Mesenteric fat pad (tissue), 1 donor: Measurements from ENCODE around the gene FRAS1. TPM values are rescaled to one million over a fixed set of nuclear protein-coding genes. Genes with fewer than 3 reads are reported as not detected.
"Not testable (repeated sequence)": the region's sequence is repeated elsewhere in the genome, so short reads cannot be mapped to it uniquely, and the experiment has no call there.

ENCODE experiments used
- DNase-seq: peaks from one replicate; pipeline ENCODE4 v3.0.0-alpha.2; 2020; ENCODE audit warnings: low spot score
- total RNA-seq: library from RNA; stranded (reverse); fragmentation: NEBNext Ultra II Directional; extraction: Animal tissue kit (Norgen Biotek cat#: 25700); gene quantifications from one replicate; pipeline ENCODE4 v1.2.1, GENCODE V29; 2021
- donor health status: DM: yes; HTN: yes; CAD: no.

FRAS1 gene
- total RNA-seq, 1 donor from 2014 or later: 4.3 TPM

- no peak for DNase-seq
These were observed 153.7 kb downstream of the FRAS1 start for GRCh38 chr4:78210694-78211410.

DNA sequence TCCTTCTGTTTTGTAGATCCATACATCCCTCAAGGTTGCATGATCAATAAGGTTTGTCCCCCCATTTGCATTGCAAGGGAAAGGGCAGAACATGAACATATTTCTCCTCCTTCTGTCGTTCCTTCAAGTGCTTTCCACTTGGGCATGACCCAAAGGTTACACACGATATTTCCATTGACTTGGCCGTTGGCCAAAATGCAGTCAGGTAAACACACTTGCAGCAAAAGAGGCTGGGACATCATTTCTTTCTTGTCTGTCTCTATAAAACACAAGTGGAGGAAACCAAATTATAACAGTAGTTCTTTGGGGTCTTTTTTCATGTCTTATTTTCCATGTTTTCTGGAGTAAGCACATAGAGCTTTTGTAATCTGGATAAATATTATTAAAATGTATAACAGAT is 156.1 kb downstream of the FRAS1 start:
- no peak for DNase-seq

DNA sequence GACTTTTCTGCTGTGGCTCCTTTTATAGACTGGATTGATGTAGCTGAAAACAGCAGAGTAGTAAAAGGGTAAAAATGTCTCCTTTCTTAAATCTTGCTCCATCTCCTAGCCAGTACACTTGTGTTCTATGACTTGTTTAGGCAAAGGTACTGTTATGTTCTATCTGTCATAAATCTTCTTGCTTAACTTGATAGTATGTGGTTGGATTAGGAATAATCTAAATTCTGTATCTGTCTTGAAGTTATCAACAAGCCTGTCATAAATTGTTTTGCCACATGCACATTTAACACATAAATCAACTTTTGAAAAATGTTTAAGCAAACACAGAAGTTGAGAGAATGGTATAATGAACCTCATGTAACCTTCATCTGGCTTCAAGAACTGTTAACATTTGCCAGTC is 157.0 kb downstream of the FRAS1 start:
- no peak for DNase-seq

DNA sequence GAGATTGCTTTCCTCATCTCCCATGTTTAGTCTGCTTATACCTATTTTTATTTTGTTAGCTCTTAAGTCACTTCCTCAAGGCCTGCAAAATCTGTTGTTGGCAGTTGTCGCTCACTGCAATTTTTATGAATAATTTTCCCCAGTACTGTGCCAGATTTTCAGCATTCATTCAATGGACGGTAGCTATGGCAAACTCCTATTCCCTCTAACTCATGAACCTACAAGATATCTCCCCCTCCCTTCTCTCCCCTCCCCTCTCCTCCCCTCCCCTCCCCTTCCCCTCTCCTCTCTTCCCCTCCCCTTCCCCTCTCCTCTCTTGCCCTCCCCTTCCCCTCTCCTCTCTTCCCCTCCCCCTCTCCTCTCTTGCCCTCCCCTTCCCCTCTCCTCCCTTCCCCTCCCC is 160.4 kb downstream of the FRAS1 start:
- no peak for DNase-seq

DNA sequence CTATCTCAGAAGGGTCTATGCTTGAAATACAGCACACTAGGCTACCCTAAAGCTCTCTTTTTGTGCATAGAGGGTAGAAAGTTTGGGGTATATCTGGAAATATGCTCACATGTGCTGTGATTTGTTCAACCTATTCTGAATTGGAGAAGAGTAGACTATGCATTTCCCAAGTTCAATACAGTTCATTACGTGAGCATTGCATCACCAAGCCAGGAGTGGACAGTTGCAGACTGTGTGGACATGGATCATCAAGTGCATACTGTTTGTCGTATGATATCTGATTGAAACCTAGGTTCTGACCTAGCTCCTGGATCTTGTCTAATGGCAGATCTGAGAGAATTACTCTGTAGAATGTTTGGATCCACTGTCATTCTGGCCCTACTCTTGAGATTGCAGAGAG is 161.1 kb downstream of the FRAS1 start:
- DNase-seq: no peak

DNA sequence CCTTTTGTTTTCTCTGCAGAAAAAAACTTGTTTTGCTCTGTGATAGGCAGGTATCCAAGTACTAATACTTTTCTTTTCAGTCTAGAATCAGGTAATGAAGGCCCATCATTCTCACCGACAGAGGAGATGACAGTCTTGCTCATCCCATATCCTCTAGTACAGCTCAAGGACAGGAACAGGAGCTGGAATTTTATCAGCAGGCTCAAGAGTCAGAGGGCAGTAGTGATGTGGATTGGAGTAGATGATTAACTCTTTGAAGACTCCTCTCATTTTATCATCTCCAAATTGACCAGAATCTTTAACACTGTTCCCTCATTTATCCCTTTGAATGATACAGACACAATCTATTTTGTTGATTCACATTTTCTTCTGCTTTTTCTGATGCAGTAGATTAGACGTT is 162.7 kb downstream of the FRAS1 start:
- no peak for DNase-seq

DNA sequence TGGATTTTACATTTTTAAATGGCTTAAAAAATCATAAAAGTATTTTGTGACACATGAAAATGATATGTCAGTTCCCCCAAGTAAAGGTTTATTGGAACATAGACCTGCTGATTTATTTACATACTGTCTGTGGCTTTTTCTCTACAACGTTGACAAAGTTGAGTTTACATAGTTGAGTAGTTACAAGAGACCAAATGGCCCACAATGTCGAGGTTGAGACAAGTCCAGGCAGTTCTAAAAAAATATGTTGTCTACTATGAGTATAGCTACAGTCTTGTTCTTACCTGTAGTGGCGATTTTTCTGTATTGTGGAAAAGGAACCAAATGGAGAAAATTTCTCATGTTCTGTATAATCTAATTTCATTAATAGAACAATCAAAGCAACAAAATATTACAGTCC is 163.2 kb downstream of the FRAS1 start:
- no peak for DNase-seq

DNA sequence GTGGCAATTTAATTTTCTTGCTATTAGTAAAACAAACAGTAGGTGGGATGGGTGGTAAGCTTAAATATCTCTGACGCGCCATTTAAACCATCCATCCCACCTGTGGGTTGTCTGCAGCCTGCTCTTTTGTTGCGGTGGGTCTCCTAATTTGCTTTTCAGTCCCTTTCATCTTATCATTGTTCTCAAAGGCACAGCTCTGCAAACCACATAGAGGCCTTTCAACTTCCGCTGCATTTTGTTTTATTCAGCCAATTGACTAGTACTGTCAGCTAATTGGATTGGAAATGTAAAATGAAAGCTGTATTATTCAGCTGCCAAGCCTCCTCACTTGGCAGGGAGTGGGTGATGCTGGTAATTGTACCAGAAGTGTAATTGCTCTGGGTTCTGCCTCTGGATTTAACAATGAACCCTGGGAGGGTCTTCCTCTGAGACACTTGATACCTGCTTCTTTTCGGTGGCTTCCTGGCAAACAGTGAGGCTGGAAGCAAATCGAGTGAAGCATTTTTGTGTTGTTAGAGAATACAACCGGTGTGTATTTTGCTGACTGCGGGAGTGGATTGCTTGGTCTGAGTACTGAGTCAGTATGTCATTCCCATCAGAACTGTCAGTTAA is 165.6 kb downstream of the FRAS1 start:
- no peak for DNase-seq

GRCh38 chr4:78225236-78225635 is 168.1 kb downstream of the FRAS1 start:
- no peak for DNase-seq

- DNase-seq: no peak
These were observed 169.2 kb downstream of the FRAS1 start for GRCh38 chr4:78226279-78226678.

GRCh38 chr4:78227411-78228057 is 170.4 kb downstream of the FRAS1 start:
- no peak for DNase-seq

DNA sequence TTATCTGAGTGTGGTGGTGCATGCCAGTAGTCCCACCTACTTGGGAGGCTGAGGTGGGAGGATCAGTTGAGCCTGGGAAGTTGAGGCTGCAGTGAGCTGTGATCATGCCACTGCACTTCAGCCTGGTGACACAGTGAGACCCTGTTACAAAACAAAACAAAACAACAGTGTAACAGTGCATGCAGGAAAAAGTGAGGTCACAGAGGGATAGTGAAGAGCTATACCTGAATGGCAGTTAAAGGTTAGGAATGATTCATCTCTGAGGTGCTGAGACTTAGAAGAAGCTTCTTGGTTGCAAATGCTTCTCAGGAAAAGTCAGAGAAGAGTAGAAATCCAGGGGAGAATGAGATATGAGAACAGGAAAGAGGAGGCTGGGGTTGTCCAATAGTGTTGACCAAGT is 178.7 kb downstream of the FRAS1 start:
- DNase-seq: no peak

GRCh38 chr4:78237360-78237759 is 180.2 kb downstream of the FRAS1 start:
- no peak for DNase-seq

GRCh38 chr4:78242071-78242470 is 184.9 kb downstream of the FRAS1 start:
- DNase-seq: no peak

DNA sequence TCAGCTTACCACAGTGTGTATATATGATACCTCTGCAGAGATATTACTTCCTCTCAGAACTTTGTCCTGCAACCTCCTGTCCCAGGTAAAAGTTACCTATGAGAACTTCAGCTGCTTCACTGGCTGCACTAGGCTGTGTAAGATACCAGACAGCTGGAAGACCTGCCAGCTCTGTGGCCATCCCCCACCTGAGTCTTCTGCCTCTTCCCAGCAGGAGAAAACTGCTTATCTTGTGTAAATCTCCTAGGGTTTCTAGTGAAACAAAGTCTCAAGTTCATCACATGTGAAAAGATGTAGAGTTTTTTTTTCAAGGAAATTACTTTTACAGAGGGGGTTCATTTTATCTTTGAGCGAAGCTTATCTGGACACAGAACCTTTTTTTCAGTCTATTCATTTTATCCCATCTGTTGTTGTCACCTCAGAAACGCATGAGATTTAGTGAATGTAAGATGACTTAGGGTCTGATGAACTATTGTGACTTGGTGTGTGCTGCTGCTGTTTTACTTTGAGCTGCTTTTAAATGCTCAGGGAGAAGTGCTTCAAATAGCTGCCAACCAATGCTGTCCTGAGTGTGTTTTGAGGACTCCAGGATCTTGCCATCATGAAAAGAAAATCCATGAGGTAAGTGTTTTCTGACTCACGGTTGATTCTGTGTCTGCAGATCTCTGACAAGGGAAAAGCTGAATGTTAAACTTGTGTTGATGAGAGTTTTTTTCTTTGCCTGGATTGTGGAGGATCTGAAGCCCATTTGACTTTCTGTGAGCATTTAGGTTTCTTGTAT is 187.8 kb downstream of the FRAS1 start:
- no peak for DNase-seq

- no peak for DNase-seq
These were observed 190.6 kb downstream of the FRAS1 start for GRCh38 chr4:78247536-78248285.

- DNase-seq: no peak
These were observed 193.4 kb downstream of the FRAS1 start for GRCh38 chr4:78250500-78250899.

DNA sequence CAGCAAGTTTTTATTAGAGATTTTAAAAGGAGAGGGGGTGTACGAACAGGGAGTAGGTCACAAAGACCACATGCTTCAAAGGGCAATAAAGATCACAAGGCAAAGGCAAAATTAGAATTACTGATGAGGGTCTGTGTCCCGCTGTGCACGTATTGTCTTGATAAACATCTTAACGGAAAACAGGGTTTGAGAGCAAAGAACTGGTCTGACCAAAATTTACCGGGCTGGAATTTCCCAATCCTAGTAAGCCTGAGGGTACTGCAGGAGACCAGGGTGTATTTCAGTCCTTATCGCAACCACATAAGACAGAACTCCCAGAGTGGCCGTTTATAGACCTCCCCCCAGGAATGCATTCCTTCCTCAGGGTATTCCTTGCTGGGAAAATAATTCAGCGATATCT is 195.7 kb downstream of the FRAS1 start:
- DNase-seq: not testable (repeated sequence)

DNA sequence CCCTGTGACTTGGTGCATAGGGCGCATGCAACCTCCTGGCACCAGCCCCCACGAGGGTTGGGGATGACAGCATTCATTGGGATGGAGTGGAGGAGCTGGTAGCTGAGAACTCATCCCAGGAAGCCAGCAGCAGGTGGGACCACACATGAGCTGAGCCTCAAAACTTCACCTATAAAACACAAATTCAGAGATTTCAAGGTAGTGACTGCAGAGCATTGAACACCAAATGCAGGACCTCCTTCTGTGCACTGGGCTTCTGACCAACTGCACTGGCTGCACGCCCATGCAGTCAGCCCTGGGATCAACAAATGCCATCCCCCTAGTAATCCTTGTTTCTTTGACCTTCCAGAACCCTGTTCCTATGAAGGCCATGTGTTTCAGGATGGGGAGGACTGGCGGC is 197.8 kb downstream of the FRAS1 start:
- no peak for DNase-seq

DNA sequence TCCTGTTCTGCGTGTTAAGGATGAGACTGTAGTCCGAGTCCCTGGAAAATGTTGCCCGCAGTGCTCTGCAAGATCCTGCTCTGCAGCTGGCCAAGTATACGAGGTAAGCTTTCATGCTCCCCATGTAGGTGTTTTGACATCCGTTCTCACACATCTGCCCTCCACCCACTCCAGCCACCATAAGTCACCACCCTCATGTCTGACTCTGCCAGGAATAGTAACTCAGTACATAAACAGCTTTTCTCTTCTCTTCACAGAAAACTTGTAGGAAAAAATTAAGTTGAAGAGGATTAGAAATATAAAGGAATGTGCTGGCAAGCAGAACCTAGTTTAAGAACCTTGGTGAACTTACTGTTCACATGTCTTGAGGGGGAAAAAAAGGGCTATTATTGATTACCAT is 207.9 kb downstream of the FRAS1 start:
- DNase-seq: no peak

DNA sequence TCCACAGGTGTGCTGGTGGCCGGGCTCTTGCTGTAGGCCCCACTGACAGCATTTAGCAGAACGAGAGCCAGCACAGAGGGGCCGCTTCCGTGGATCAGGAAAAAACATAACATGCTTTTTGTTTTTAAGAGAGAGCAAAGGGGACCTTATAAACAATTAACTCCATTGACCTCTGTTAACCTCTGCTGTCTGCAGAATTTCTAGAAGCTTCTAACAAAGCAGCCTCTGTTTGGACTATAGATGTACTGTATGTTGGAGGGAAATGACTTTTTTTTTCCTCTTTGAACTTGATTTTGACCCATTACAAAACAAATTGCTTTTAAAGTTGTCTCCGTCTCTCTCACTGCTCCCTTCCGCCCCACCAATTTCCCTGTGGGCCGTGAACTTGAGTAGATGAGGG is 210.7 kb downstream of the FRAS1 start:
- no peak for DNase-seq
